ENCODE results near the gene API5. TPM values are rescaled to one million over a fixed set of nuclear protein-coding genes. Genes with fewer than 3 reads are reported as not detected.
A peak's percentile ranks its signal among the peaks of the same experiment; 100 is the strongest.

API5 gene
- total RNA-seq, 1 donor from 2014 or later: 101 TPM

- no peak overlapping the region for H3K27ac Mint-ChIP-seq (ENCODE audit: unreplicated experiment)
- DNase-seq: no peak
- H3K9me3 Mint-ChIP-seq (ENCODE audit: unreplicated experiment): peaks cover 8% of the 10 kb centered on the region
- peaks cover 20% of the 10 kb centered on the region for H3K4me1 Mint-ChIP-seq (ENCODE audit: low read depth, unreplicated experiment)
- peaks cover 8% of the 10 kb centered on the region for H3K27me3 Mint-ChIP-seq (ENCODE audit: unreplicated experiment)
- TF ChIP-seq CTCF (IDR thresholded peaks at IDR 0.05; ENCODE audit: partially characterized antibody, unreplicated experiment): no peak
- H3K4me3 Mint-ChIP-seq (ENCODE audit: unreplicated experiment): no peak overlapping the region
- peaks cover 5% of the 10 kb centered on the region for H3K36me3 Mint-ChIP-seq (ENCODE audit: unreplicated experiment)
Measured at GRCh38 chr11:43270468-43270867, 41.3 kb upstream of the API5 start.

- peak; percentile 35 for TF ChIP-seq CTCF (IDR thresholded peaks at IDR 0.05; ENCODE audit: partially characterized antibody, unreplicated experiment)
- Mint-ChIP-seq H3K4me3 (ENCODE audit: unreplicated experiment) (no peak overlapping the region), H3K27me3 (ENCODE audit: unreplicated experiment) (no peaks in the 10 kb centered on the region), H3K27ac (ENCODE audit: unreplicated experiment) (no peak overlapping the region), H3K9me3 (ENCODE audit: unreplicated experiment) (no peaks in the 10 kb centered on the region), H3K4me1 (ENCODE audit: low read depth, unreplicated experiment) (peaks cover 1% of the 10 kb centered on the region), H3K36me3 (ENCODE audit: unreplicated experiment) (peaks cover 5% of the 10 kb centered on the region)
- no peak for DNase-seq
Measured at GRCh38 chr11:43278193-43278956, 33.4 kb upstream of the API5 start.

GRCh38 chr11:43282607-43283440, 29.0 kb upstream of the API5 start:
- no peaks in the 10 kb centered on the region for H3K27me3 Mint-ChIP-seq (ENCODE audit: unreplicated experiment)
- peaks cover 1% of the 10 kb centered on the region for H3K4me1 Mint-ChIP-seq (ENCODE audit: low read depth, unreplicated experiment)
- no peak overlapping the region for H3K27ac Mint-ChIP-seq (ENCODE audit: unreplicated experiment)
- no peaks in the 10 kb centered on the region for H3K36me3 Mint-ChIP-seq (ENCODE audit: unreplicated experiment)
- no peak overlapping the region for H3K4me3 Mint-ChIP-seq (ENCODE audit: unreplicated experiment)
- no peaks in the 10 kb centered on the region for H3K9me3 Mint-ChIP-seq (ENCODE audit: unreplicated experiment)
- DNase-seq: peak; percentile 69
- peak; percentile 94 for TF ChIP-seq CTCF (IDR thresholded peaks at IDR 0.05; ENCODE audit: partially characterized antibody, unreplicated experiment)

GRCh38 chr11:43285826-43286225, 26.0 kb upstream of the API5 start:
- no peaks in the 10 kb centered on the region for H3K27me3 Mint-ChIP-seq (ENCODE audit: unreplicated experiment)
- H3K9me3 Mint-ChIP-seq (ENCODE audit: unreplicated experiment): no peaks in the 10 kb centered on the region
- H3K4me1 Mint-ChIP-seq (ENCODE audit: low read depth, unreplicated experiment): peaks cover 1% of the 10 kb centered on the region
- no peak overlapping the region for H3K27ac Mint-ChIP-seq (ENCODE audit: unreplicated experiment)
- H3K4me3 Mint-ChIP-seq (ENCODE audit: unreplicated experiment): no peak overlapping the region
- TF ChIP-seq CTCF (IDR thresholded peaks at IDR 0.05; ENCODE audit: partially characterized antibody, unreplicated experiment): no peak
- H3K36me3 Mint-ChIP-seq (ENCODE audit: unreplicated experiment): no peaks in the 10 kb centered on the region
- DNase-seq: no peak

GRCh38 chr11:43289368-43289767, 22.4 kb upstream of the API5 start:
- no peak for TF ChIP-seq CTCF (IDR thresholded peaks at IDR 0.05; ENCODE audit: partially characterized antibody, unreplicated experiment)
- Mint-ChIP-seq H3K4me3 (ENCODE audit: unreplicated experiment) (no peak overlapping the region), H3K9me3 (ENCODE audit: unreplicated experiment) (no peaks in the 10 kb centered on the region), H3K4me1 (ENCODE audit: low read depth, unreplicated experiment) (no peaks in the 10 kb centered on the region), H3K36me3 (ENCODE audit: unreplicated experiment) (no peaks in the 10 kb centered on the region), H3K27ac (ENCODE audit: unreplicated experiment) (no peak overlapping the region), H3K27me3 (ENCODE audit: unreplicated experiment) (peaks cover 2% of the 10 kb centered on the region)
- no peak for DNase-seq
